Heart left ventricle (tissue), 16 donors: ENCODE measurements around the gene SCYGR6. TPM values are rescaled to one million over a fixed set of nuclear protein-coding genes. Genes with fewer than 3 reads are reported as not detected.

ENCODE experiments used
- ATAC-seq, 4 donors: fragments of 200-7000 bp; cut with Tn5 transposase; one replicate each; pipeline ENCODE4 v1.9.1; 2020 to 2022; ENCODE audit warnings: moderate library complexity in 4 of 4, mild to moderate bottlenecking in 3 of 4, moderate number of reproducible peaks in 1 of 4
- DNase-seq, 5 donors: peaks; one replicate each; pipeline ENCODE4 v3.0.0-alpha.2; 2020
- H3K27ac ChIP-seq, 12 donors: fragments of 200-600 bp; sonication (generic) in 4 of 12; one replicate each; pipeline versions ENCODE4 v1.5.0 to v1.8.0; 2016 to 2022; ENCODE audit warnings: mild to moderate bottlenecking in 2 of 12
- H3K27me3 ChIP-seq, 9 donors: fragments of 200-600 bp; sonication (generic) in 2 of 9; one replicate each; pipeline versions ENCODE4 v1.5.1 to v1.8.0; 2016 to 2022; ENCODE audit warnings: mild to moderate bottlenecking in 3 of 9
- H3K36me3 ChIP-seq, 9 donors: fragments of 200-600 bp; sonication (generic) in 2 of 9; one replicate each; pipeline versions ENCODE4 v1.5.0 to v1.8.0; 2018 to 2022; ENCODE audit warnings: mild to moderate bottlenecking in 2 of 9
- H3K4me1 ChIP-seq, 12 donors: fragments of 200-600 bp; sonication (generic) in 4 of 12; one replicate each; pipeline versions ENCODE4 v1.5.0 to v1.8.0; 2016 to 2022; ENCODE audit warnings: mild to moderate bottlenecking in 3 of 12
- H3K4me3 ChIP-seq, 12 donors: fragments of 200-600 bp; sonication (generic) in 4 of 12; one replicate each; pipeline versions ENCODE4 v1.5.0 to v1.8.0; 2017 to 2022; ENCODE audit warnings: mild to moderate bottlenecking in 9 of 12, moderate library complexity in 4 of 12
- H3K9me3 ChIP-seq, 12 donors: fragments of 200-600 bp; sonication (generic) in 4 of 12; one replicate each; pipeline versions ENCODE4 v1.5.0 to v1.8.0; 2016 to 2022; ENCODE audit warnings: mild to moderate bottlenecking in 1 of 12
- POLR2A ChIP-seq, 2 donors: fragments of 450-650 bp; IDR thresholded peaks; one replicate each; pipeline ENCODE4 v1.6.1; 2017; ENCODE audit warnings: antibody characterized with exemption in 2 of 2, mild to moderate bottlenecking in 2 of 2, moderate library complexity in 2 of 2
- WGBS, 4 donors: extraction: QIAGEN DNeasy Blood & Tissue Kit in 2 of 4; methylation state at CpG; one replicate each; pipeline versions ENCODE4 v1.1.5 to v1.1.7; 2013 to 2018; 5-methylcytosine and 5-hydroxymethylcytosine counted together
- intact Hi-C, 10 donors: fragments of 100-400 bp; cut with DNase I; formaldehyde crosslinking; loops; one replicate each; pipeline versions ENCODE4 v1.11.1 to v1.14.2; 2022
- polyA plus RNA-seq, 2 donors: library from polyadenylated mRNA; stranded (reverse); fragments of 200-250 nt; gene quantifications; one replicate each; pipeline ENCODE4 v1.2.3, GENCODE V29; 2013
- total RNA-seq, 9 donors: library from RNA; depleted of rRNA in 2 of 9; stranded (reverse); fragments of >200 nt in 2 of 9; fragmentation: NEBNext Ultra II Directional in 3 of 9; extraction: Animal tissue kit (Norgen Biotek cat#: 25700) in 3 of 9; gene quantifications; one replicate each; pipeline versions ENCODE4 v1.1.0 to v1.2.4, GENCODE V29; 2016 to 2023
- TF ChIP-seq, protein P1 (sequence below), 12 donors: fragments of 200-600 bp; sonication (generic) in 4 of 12; IDR thresholded peaks; one replicate each; pipeline versions ENCODE4 v1.5.0 to v1.8.0; 2018 to 2022; ENCODE audit warnings: antibody characterized with exemption in 12 of 12, mild to moderate bottlenecking in 5 of 12
- donor health status: ischemic (EF 13 %, LVEDD 7.1; RV severe dilation, severe dysfunction).
- donor health status: healthy with polysubstance abuse.
- donor health status: DM: no; HTN: yes; CAD: no.
- donor health status: DM: no; HTN: no; CAD: no.
- donor health status: ischemic (EF 25% LVEDD 6.9; RV normal size, moderate dysfunction).
- donor health status: ischemic (EF 25% LVEDD 5.7; RV mildly dilated, moderate dysfunction).
- donor health status: healthy.
- donor health status: DM: yes; HTN: yes; CAD: no.
- donor health status: ischemic (EF 35%, LVEDD 5.7; RV mildly dilated, moderate dysfunction).
- donor health status: nonischemic (EF 11% LVEDD 7.7; RV severe dilation, severe dysfunction).
- donor health status: DM: yes; HTN: yes; CAD: no.
- donor health status: PGD.
- donor health status: ischemic (EF 29% LVEDD 5.4; RV normal size, mild dysfunction).
- donor health status: nonischemic (EF 23%, LVEDD 6.1; RV moderate dilation, normal function).

The SCYGR6 gene
- total and polyA plus RNA-seq, 11 donors, result not detected

DNA sequence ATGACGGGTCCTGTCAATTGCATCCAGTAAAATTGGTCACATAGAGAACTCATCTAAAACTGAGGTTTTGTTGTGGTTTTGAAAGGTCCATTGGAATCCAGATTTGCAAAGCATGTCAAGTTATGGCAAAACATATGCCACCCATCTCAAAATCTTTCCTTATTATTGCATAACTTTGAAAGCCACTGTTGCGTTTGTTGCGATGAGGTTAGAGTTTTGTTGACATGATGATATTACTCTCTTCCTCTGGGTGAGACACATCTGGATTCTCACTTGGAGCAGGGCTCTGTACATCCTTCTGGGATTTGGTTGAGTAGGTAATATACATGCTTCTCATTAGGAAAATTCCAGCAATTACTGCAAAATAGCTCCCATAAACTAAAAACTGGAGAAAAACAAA lies 37.4 kb downstream of the SCYGR6 start:
- WGBS, 4 donors, result 52 to 84% (median 75%) methylated on average over 3 of the region's 3 CpGs
- ATAC-seq (peak in 2 of 4 donors; percentile 29 to 41), DNase-seq (no peak)
- intact Hi-C loops, result no loop called here
- no peaks in the 10 kb centered on the region for H3K36me3 ChIP-seq
- H3K4me3 ChIP-seq, result no peak overlapping the region
- no peak overlapping the region for H3K27ac ChIP-seq
- peaks cover 0 to 6% (median 0%) of the 10 kb centered on the region in 9 donors for H3K27me3 ChIP-seq
- H3K4me1 ChIP-seq, result no peaks in the 10 kb centered on the region
- H3K9me3 ChIP-seq, result no peaks in the 10 kb centered on the region
- TF ChIP-seq, protein P1, sequence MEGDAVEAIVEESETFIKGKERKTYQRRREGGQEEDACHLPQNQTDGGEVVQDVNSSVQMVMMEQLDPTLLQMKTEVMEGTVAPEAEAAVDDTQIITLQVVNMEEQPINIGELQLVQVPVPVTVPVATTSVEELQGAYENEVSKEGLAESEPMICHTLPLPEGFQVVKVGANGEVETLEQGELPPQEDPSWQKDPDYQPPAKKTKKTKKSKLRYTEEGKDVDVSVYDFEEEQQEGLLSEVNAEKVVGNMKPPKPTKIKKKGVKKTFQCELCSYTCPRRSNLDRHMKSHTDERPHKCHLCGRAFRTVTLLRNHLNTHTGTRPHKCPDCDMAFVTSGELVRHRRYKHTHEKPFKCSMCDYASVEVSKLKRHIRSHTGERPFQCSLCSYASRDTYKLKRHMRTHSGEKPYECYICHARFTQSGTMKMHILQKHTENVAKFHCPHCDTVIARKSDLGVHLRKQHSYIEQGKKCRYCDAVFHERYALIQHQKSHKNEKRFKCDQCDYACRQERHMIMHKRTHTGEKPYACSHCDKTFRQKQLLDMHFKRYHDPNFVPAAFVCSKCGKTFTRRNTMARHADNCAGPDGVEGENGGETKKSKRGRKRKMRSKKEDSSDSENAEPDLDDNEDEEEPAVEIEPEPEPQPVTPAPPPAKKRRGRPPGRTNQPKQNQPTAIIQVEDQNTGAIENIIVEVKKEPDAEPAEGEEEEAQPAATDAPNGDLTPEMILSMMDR (IDR thresholded peaks at IDR 0.05), result no peak
- TF ChIP-seq POLR2A (IDR thresholded peaks at IDR 0.05), result no peak

DNA sequence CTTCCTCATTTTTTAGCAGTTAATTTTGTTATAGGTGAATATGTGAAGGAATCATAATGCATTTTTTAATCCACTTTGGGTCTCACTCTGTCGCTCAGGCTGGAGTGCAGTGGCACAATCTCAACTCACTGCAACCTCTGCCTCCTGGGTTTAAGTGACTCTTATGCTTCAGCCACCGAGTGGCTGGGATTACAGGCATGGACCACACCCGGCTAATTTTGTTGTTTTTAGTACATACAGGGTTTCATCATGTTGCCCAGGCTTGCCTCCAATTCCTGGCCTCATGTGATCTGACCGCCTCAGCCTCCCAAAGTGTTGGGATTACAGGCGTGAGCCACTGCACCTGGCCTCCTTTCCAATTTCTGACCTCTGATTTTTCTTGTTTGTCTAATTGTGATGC lies 40.3 kb downstream of the SCYGR6 start:
- Histone ChIP-seq H3K27me3 (peaks cover 0 to 6% (median 0%) of the 10 kb centered on the region in 9 donors), H3K4me1 (no peaks in the 10 kb centered on the region), H3K36me3 (no peaks in the 10 kb centered on the region), H3K4me3 (no peak overlapping the region), H3K9me3 (no peaks in the 10 kb centered on the region), H3K27ac (no peak overlapping the region)
- no peak for ATAC-seq
- WGBS, 4 donors, result 77 to 85% (median 80%) methylated on average over 5 of the region's 5 CpGs
- TF ChIP-seq, protein P1 (IDR thresholded peaks at IDR 0.05), result no peak
- no peak for TF ChIP-seq POLR2A (IDR thresholded peaks at IDR 0.05)
- no peak for DNase-seq
- intact Hi-C loops, result no loop called here

DNA sequence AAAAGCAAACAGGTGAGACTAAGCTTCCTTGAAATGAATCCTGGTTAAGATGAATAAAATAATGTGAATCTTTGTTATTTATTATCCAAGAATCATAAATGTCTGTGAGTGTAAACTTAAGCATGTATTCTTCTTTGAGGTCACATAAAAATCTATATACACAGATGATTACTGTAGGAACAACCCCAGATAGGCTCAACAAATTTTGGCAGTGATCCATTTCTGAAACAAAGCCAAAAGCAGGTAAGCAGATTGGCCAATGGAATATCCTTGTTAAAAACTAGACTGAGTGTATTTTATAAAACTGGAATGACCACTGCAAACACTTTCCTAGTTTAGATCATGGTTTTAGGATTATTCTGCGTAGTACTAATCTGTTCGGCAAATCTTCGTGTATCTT lies 46.6 kb downstream of the SCYGR6 start:
- DNase-seq (no peak), ATAC-seq (no peak)
- 94 to 95% (median 94%) methylated on average over 3 of the region's 3 CpGs for WGBS, 4 donors
- Histone ChIP-seq H3K4me1 (no peaks in the 10 kb centered on the region), H3K9me3 (no peaks in the 10 kb centered on the region), H3K36me3 (no peaks in the 10 kb centered on the region), H3K27me3 (no peaks in the 10 kb centered on the region), H3K27ac (no peak overlapping the region), H3K4me3 (no peak overlapping the region)
- TF ChIP-seq, protein P1 (IDR thresholded peaks at IDR 0.05), result no peak
- no peak for TF ChIP-seq POLR2A (IDR thresholded peaks at IDR 0.05)
- intact Hi-C loops, result no loop called here

DNA sequence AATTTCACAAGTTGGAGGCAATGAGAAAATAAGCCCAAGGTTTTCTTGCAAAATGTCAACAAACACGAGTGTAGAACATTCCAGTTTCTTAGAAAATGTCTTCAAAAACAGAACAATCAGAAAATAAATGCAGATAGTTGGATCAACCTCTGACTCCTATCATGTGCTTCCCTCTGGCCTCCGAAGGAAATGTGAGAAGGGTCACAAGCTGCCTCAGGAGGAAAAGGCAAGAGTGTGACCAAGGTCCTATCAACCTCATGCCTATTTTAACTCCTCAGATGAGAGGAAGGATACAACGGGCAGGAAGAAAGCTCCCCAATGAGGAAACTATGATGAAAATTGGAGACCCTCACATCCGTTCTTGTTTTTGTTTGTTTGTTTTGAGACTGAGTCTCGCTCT lies 50.1 kb downstream of the SCYGR6 start:
- H3K36me3 ChIP-seq, result no peaks in the 10 kb centered on the region
- DNase-seq (no peak), ATAC-seq (no peak)
- no peaks in the 10 kb centered on the region for H3K9me3 ChIP-seq
- intact Hi-C loops, result no loop called here
- H3K4me3 ChIP-seq, result no peak overlapping the region
- H3K4me1 ChIP-seq, result no peaks in the 10 kb centered on the region
- no peaks in the 10 kb centered on the region for H3K27me3 ChIP-seq
- 56 to 64% (median 63%) methylated on average over 5 of the region's 5 CpGs for WGBS, 4 donors
- H3K27ac ChIP-seq, result no peak overlapping the region
- TF ChIP-seq POLR2A (IDR thresholded peaks at IDR 0.05), result no peak
- TF ChIP-seq, protein P1 (IDR thresholded peaks at IDR 0.05), result no peak

Other genes with a start within 250 kb of the SCYGR6 start
- gene SCYGR2, start 125.9 kb downstream of the SCYGR6 start, total RNA-seq, result not detected
- not detected for gene SCYGR2, start 125.9 kb downstream of the SCYGR6 start, polyA plus RNA-seq
- not detected for gene SCYGR3, start 109.9 kb downstream of the SCYGR6 start, total RNA-seq
- gene SCYGR3, start 109.9 kb downstream of the SCYGR6 start, polyA plus RNA-seq, result not detected
- gene SCYGR4, start 107.3 kb downstream of the SCYGR6 start, total RNA-seq, result not detected
- not detected for gene SCYGR4, start 107.3 kb downstream of the SCYGR6 start, polyA plus RNA-seq
- gene SCYGR5, start 58.0 kb downstream of the SCYGR6 start, total RNA-seq, result not detected
- gene SCYGR5, start 58.0 kb downstream of the SCYGR6 start, polyA plus RNA-seq, result not detected
- gene SLC19A3, start 6.7 kb downstream of the SCYGR6 start, total RNA-seq, result 10 to 100 TPM in 1 of 9 donors, 1 to 10 TPM in 2, under 1 TPM in 5, not detected in 1; 0.05 to 14.0 (median 0.78) TPM
- under 1 TPM; 0.40 to 0.91 TPM for gene SLC19A3, start 6.7 kb downstream of the SCYGR6 start, polyA plus RNA-seq
- not detected for gene SCYGR7, start 3.6 kb upstream of the SCYGR6 start, total RNA-seq
- not detected for gene SCYGR7, start 3.6 kb upstream of the SCYGR6 start, polyA plus RNA-seq
- not detected for gene SCYGR8, start 21.1 kb upstream of the SCYGR6 start, total RNA-seq
- gene SCYGR8, start 21.1 kb upstream of the SCYGR6 start, polyA plus RNA-seq, result not detected
- gene CCL20, start 89.1 kb upstream of the SCYGR6 start, total RNA-seq, result under 1 TPM in 1 of 9 donors, not detected in 8; 0.48 TPM
- gene CCL20, start 89.1 kb upstream of the SCYGR6 start, polyA plus RNA-seq, result 1 to 10 TPM in 1 of 2 donors, not detected in 1; 1.1 TPM
- gene DAW1, start 146.9 kb upstream of the SCYGR6 start, total RNA-seq, result 1 to 10 TPM in 1 of 9 donors, under 1 TPM in 3, not detected in 5; 0.20 to 1.3 (median 0.46) TPM
- gene DAW1, start 146.9 kb upstream of the SCYGR6 start, polyA plus RNA-seq, result under 1 TPM in 1 of 2 donors, not detected in 1; 0.47 TPM